ENCODE data around the gene PBX1. TPM values are rescaled to one million over a fixed set of nuclear protein-coding genes. Genes with fewer than 3 reads are reported as not detected.

Gene PBX1
- total and polyA plus RNA-seq, 2 experiments from 2014 or later = 9.7 to 38.8 TPM

DNA sequence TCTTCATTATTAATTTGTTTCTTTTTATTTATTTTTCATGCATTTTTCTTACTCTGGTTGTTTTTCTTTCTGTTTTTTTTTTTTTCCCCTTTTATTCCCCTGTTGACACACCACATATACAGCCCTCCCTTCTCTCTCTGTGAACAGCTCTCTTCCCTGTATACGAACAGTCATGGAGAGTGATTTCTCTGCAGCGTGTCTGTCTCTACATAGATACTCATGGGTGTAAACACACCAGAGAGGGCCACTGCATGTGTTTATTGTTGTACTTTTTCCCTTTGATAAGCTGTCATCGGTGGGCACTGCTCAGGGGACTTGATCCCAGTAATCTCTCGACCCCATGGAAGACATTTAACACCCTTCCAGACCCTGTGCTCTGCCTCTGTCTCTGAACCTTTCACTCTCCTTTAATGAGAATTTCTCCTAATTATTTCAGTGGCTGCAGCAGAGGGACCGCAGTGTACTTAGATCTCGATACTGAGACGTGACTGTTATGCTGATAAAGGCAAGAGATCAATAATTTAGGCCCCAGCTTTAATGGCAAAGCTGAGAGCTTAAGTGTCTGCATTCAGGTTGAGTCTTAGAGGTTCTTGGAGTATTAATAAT, 113.1 kb downstream of the PBX1 start:
- Histone ChIP-seq H3K9ac (peak overlapping the region; percentile 20; the same call in 1 of the 2 replicates), H3F3A (ENCODE audit: insufficient read depth) (0 out of 2 replicates have a peak, but pooled peaks cover 6% of the 10 kb centered on the region), H4K20me1 (ENCODE audit: insufficient read depth) (no peaks in the 10 kb centered on the region), H3K79me2 (ENCODE audit: insufficient read depth) (peaks cover 85% of the 10 kb centered on the region), H3K9me3 (ENCODE audit: low read depth) (no peaks in the 10 kb centered on the region), H3K27ac (peak overlapping the region; percentile 4; the same call in 1 of the 2 replicates), H3K9me2 (ENCODE audit: insufficient read depth) (no peaks in the 10 kb centered on the region), H3K36me3 (ENCODE audit: low read depth) (no peaks in the 10 kb centered on the region), H3K27me3 (replicated peaks; ENCODE audit: insufficient read depth) (no peaks in the 10 kb centered on the region), H2AFZ (no peak overlapping the region), H3K4me2 (ENCODE audit: unreplicated experiment) (peak overlapping the region; percentile 25), H3K4me1 (ENCODE audit: insufficient read depth) (peaks cover 30% of the 10 kb centered on the region), H3K4me3 (no peak overlapping the region)
- TF ChIP-seq EZH2 (IDR thresholded peaks at IDR 0.05; ENCODE audit: insufficient read depth, poor library complexity, severe bottlenecking) (no peak), EZH2phosphoT487 (IDR thresholded peaks at IDR 0.05; ENCODE audit: insufficient read depth, low read depth) (no peak)
- in situ Hi-C loops (cut with MboI) = no loop called here
- DNase-seq = peak; percentile 49
- WGBS, 2 experiments (ENCODE audit: low coverage in 1 of 2, low lambda C conversion rate in 2 of 2, missing lambda C conversion rate in 2 of 2) = 56 to 61% methylated on average over 7 of the region's 7 CpGs

GRCh38 chr1:164672588-164672987, 113.6 kb downstream of the PBX1 start:
- no peak overlapping the region for H3K4me3 ChIP-seq
- in situ Hi-C loops (cut with MboI) = no loop called here
- no peaks in the 10 kb centered on the region for H3K27me3 ChIP-seq (replicated peaks; ENCODE audit: insufficient read depth)
- H3K27ac ChIP-seq = 0 out of 2 replicates have a peak overlapping the region, but pooled peaks have one; percentile 4
- H2AFZ ChIP-seq = no peak overlapping the region
- no peaks in the 10 kb centered on the region for H3K9me2 ChIP-seq (ENCODE audit: insufficient read depth)
- no peaks in the 10 kb centered on the region for H3K36me3 ChIP-seq (ENCODE audit: low read depth)
- H3F3A ChIP-seq (ENCODE audit: insufficient read depth) = 0 out of 2 replicates have a peak, but pooled peaks cover 6% of the 10 kb centered on the region
- no peaks in the 10 kb centered on the region for H4K20me1 ChIP-seq (ENCODE audit: insufficient read depth)
- WGBS, 2 experiments (ENCODE audit: low coverage in 1 of 2, low lambda C conversion rate in 2 of 2, missing lambda C conversion rate in 2 of 2) = 83 to 84% methylated on average over 3 of the region's 3 CpGs
- DNase-seq = no peak
- peaks cover 86% of the 10 kb centered on the region for H3K79me2 ChIP-seq (ENCODE audit: insufficient read depth)
- peaks cover 30% of the 10 kb centered on the region for H3K4me1 ChIP-seq (ENCODE audit: insufficient read depth)
- no peaks in the 10 kb centered on the region for H3K9me3 ChIP-seq (ENCODE audit: low read depth)
- no peak overlapping the region for H3K4me2 ChIP-seq (ENCODE audit: unreplicated experiment)
- no peak overlapping the region for H3K9ac ChIP-seq
- TF ChIP-seq EZH2 (IDR thresholded peaks at IDR 0.05; ENCODE audit: insufficient read depth, poor library complexity, severe bottlenecking) (no peak), EZH2phosphoT487 (IDR thresholded peaks at IDR 0.05; ENCODE audit: insufficient read depth, low read depth) (no peak)

GRCh38 chr1:164673584-164674214, 114.7 kb downstream of the PBX1 start:
- Histone ChIP-seq H3K9me3 (ENCODE audit: low read depth) (no peaks in the 10 kb centered on the region), H3K27ac (no peak overlapping the region), H3K4me2 (ENCODE audit: unreplicated experiment) (no peak overlapping the region), H2AFZ (no peak overlapping the region), H3K9ac (no peak overlapping the region), H3F3A (ENCODE audit: insufficient read depth) (0 out of 2 replicates have a peak, but pooled peaks cover 6% of the 10 kb centered on the region), H3K27me3 (replicated peaks; ENCODE audit: insufficient read depth) (no peaks in the 10 kb centered on the region), H3K9me2 (ENCODE audit: insufficient read depth) (no peaks in the 10 kb centered on the region), H3K36me3 (ENCODE audit: low read depth) (no peaks in the 10 kb centered on the region), H3K4me3 (no peak overlapping the region), H4K20me1 (ENCODE audit: insufficient read depth) (no peaks in the 10 kb centered on the region), H3K79me2 (ENCODE audit: insufficient read depth) (peaks cover 86% of the 10 kb centered on the region), H3K4me1 (ENCODE audit: insufficient read depth) (peaks cover 30% of the 10 kb centered on the region)
- TF ChIP-seq EZH2phosphoT487 (IDR thresholded peaks at IDR 0.05; ENCODE audit: insufficient read depth, low read depth) (no peak), EZH2 (IDR thresholded peaks at IDR 0.05; ENCODE audit: insufficient read depth, poor library complexity, severe bottlenecking) (no peak)
- in situ Hi-C loops (cut with MboI) = no loop called here
- 91 to 92% methylated on average over 14 of the region's 14 CpGs for WGBS, 2 experiments (ENCODE audit: low coverage in 1 of 2, low lambda C conversion rate in 2 of 2, missing lambda C conversion rate in 2 of 2)
- peak; percentile 21 for DNase-seq

DNA sequence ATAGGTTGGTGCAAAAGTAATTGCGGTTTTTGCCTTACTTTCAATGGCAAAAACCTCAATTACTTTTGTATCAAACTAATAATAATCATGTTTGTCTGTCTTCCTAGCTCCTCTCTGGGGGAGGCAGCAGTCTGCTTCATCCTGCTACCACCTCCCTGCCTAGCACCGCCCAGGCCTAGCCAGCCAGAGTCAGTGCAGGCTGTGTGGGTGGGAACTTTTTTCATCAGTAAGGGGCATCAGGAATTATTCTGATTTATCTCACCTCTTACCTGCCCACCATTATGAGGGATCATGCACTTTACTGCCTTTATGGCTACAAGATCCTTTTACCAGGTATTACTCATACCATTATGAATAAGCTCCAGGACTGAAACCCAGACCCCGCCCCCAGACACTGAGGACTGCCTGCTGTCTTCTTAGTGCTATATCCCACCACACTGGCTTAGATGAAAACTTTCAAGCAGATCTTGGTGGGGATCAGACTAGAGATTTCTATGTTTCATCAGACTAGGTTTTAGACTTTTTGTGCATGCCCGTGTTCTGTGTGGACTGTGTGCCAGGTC, 116.4 kb downstream of the PBX1 start:
- 0 out of 2 replicates have a peak, but pooled peaks cover 6% of the 10 kb centered on the region for H3F3A ChIP-seq (ENCODE audit: insufficient read depth)
- peak; percentile 62 for DNase-seq
- no peaks in the 10 kb centered on the region for H4K20me1 ChIP-seq (ENCODE audit: insufficient read depth)
- no peak overlapping the region for H3K4me2 ChIP-seq (ENCODE audit: unreplicated experiment)
- H3K36me3 ChIP-seq (ENCODE audit: low read depth) = no peaks in the 10 kb centered on the region; the same call in 1 of the 2 replicates
- 71 to 88% methylated on average over 4 of the region's 4 CpGs for WGBS, 2 experiments (ENCODE audit: low coverage in 1 of 2, low lambda C conversion rate in 2 of 2, missing lambda C conversion rate in 2 of 2)
- no peak for TF ChIP-seq EZH2phosphoT487 (IDR thresholded peaks at IDR 0.05; ENCODE audit: insufficient read depth, low read depth)
- TF ChIP-seq EZH2 (IDR thresholded peaks at IDR 0.05; ENCODE audit: insufficient read depth, poor library complexity, severe bottlenecking) = no peak
- no peak overlapping the region for H3K27ac ChIP-seq
- H3K4me3 ChIP-seq = no peak overlapping the region
- in situ Hi-C loops (cut with MboI) = no loop called here
- H3K27me3 ChIP-seq (replicated peaks; ENCODE audit: insufficient read depth) = no peaks in the 10 kb centered on the region
- H2AFZ ChIP-seq = no peak overlapping the region
- H3K9me2 ChIP-seq (ENCODE audit: insufficient read depth) = no peaks in the 10 kb centered on the region
- H3K4me1 ChIP-seq (ENCODE audit: insufficient read depth) = peaks cover 30% of the 10 kb centered on the region
- no peaks in the 10 kb centered on the region for H3K9me3 ChIP-seq (ENCODE audit: low read depth)
- H3K79me2 ChIP-seq (ENCODE audit: insufficient read depth) = peaks cover 73% of the 10 kb centered on the region
- H3K9ac ChIP-seq = no peak overlapping the region
